ENCODE measurements around the gene RIMBP2.
A peak's percentile ranks its signal among the peaks of the same experiment; 100 is the strongest.
"Not testable (repeated sequence)": the region's sequence is repeated elsewhere in the genome, so short reads cannot be mapped to it uniquely, and the experiment has no call there.

Gene RIMBP2

GRCh38 chr12:130715998-130716968 lies at the start of gene RIMBP2:
Gene RIMBP2 (minus strand): TSS chr12:130716299. CDS start chr12:130479013, 237,286 bp downstream.
- Mint-ChIP-seq H3K4me3 (no peak within 1 kb of the TSS), H3K27me3 (peaks cover 16% of the 10 kb centered on the region), H3K36me3 (peaks cover 3% of the 10 kb centered on the region), H3K4me1 (peaks cover 8% of the 10 kb centered on the region), H3K27ac (no peak within 1 kb of the TSS), H3K9me3 (peaks cover 5% of the 10 kb centered on the region)
- ATAC-seq (ENCODE audit: low read depth) (no peak), DNase-seq (ENCODE audit: low spot score in 2 of 2) (no peak)

GRCh38 chr12:130765186-130765659 lies 49.1 kb upstream of the RIMBP2 start:
- no peak overlapping the region for H3K27ac Mint-ChIP-seq
- no peaks in the 10 kb centered on the region for H3K9me3 Mint-ChIP-seq
- no peak for DNase-seq (ENCODE audit: low spot score in 2 of 2)
- H3K4me1 Mint-ChIP-seq = peaks cover 2% of the 10 kb centered on the region
- no peaks in the 10 kb centered on the region for H3K36me3 Mint-ChIP-seq
- ATAC-seq (ENCODE audit: low read depth) = no peak
- H3K4me3 Mint-ChIP-seq = no peak overlapping the region
- peaks cover 8% of the 10 kb centered on the region for H3K27me3 Mint-ChIP-seq

GRCh38 chr12:130764475-130765185 lies 48.5 kb upstream of the RIMBP2 start:
- Mint-ChIP-seq H3K27me3 (peaks cover 10% of the 10 kb centered on the region), H3K9me3 (no peaks in the 10 kb centered on the region), H3K4me3 (no peak overlapping the region), H3K36me3 (no peaks in the 10 kb centered on the region), H3K4me1 (peaks cover 2% of the 10 kb centered on the region), H3K27ac (no peak overlapping the region)
- DNase-seq (ENCODE audit: low spot score in 2 of 2) = no peak
- no peak for ATAC-seq (ENCODE audit: low read depth)

GRCh38 chr12:130764073-130764472 lies 48.0 kb upstream of the RIMBP2 start:
- peaks cover 2% of the 10 kb centered on the region for H3K4me1 Mint-ChIP-seq
- no peak overlapping the region for H3K27ac Mint-ChIP-seq
- H3K9me3 Mint-ChIP-seq = no peaks in the 10 kb centered on the region
- ATAC-seq (ENCODE audit: low read depth) (no peak), DNase-seq (ENCODE audit: low spot score in 2 of 2) (no peak)
- H3K27me3 Mint-ChIP-seq = peaks cover 10% of the 10 kb centered on the region
- no peak overlapping the region for H3K4me3 Mint-ChIP-seq
- H3K36me3 Mint-ChIP-seq = no peaks in the 10 kb centered on the region

GRCh38 chr12:130762319-130762675 lies 46.2 kb upstream of the RIMBP2 start:
- H3K4me3 Mint-ChIP-seq = no peak overlapping the region
- H3K27me3 Mint-ChIP-seq = peaks cover 5% of the 10 kb centered on the region
- no peaks in the 10 kb centered on the region for H3K36me3 Mint-ChIP-seq
- peaks cover 2% of the 10 kb centered on the region for H3K4me1 Mint-ChIP-seq
- no peak for DNase-seq (ENCODE audit: low spot score in 2 of 2)
- H3K27ac Mint-ChIP-seq = peak overlapping the region; percentile 31
- H3K9me3 Mint-ChIP-seq = no peaks in the 10 kb centered on the region
- no peak for ATAC-seq (ENCODE audit: low read depth)

- no peak overlapping the region for H3K4me3 Mint-ChIP-seq
- peaks cover 2% of the 10 kb centered on the region for H3K4me1 Mint-ChIP-seq
- H3K36me3 Mint-ChIP-seq = no peaks in the 10 kb centered on the region
- H3K9me3 Mint-ChIP-seq = no peaks in the 10 kb centered on the region
- H3K27me3 Mint-ChIP-seq = peaks cover 5% of the 10 kb centered on the region
- DNase-seq (ENCODE audit: low spot score in 2 of 2) = no peak
- H3K27ac Mint-ChIP-seq = peak overlapping the region; percentile 31
- peak; percentile 46 for ATAC-seq (ENCODE audit: low read depth)
Measured at GRCh38 chr12:130761537-130762318, 45.6 kb upstream of the RIMBP2 start.

- ATAC-seq (ENCODE audit: low read depth) (no peak), DNase-seq (ENCODE audit: low spot score in 2 of 2) (no peak)
- peaks cover 7% of the 10 kb centered on the region for H3K9me3 Mint-ChIP-seq
- peak overlapping the region; percentile 64 for H3K27ac Mint-ChIP-seq
- peaks cover 4% of the 10 kb centered on the region for H3K36me3 Mint-ChIP-seq
- peak overlapping the region; percentile 3 for H3K4me3 Mint-ChIP-seq
- peaks cover 13% of the 10 kb centered on the region for H3K4me1 Mint-ChIP-seq
- H3K27me3 Mint-ChIP-seq = peaks cover 2% of the 10 kb centered on the region
Measured at GRCh38 chr12:130754234-130754901, 38.3 kb upstream of the RIMBP2 start.

GRCh38 chr12:130752692-130753230 lies 36.7 kb upstream of the RIMBP2 start:
- peaks cover 4% of the 10 kb centered on the region for H3K36me3 Mint-ChIP-seq
- no peak overlapping the region for H3K4me3 Mint-ChIP-seq
- H3K27ac Mint-ChIP-seq = no peak overlapping the region
- H3K9me3 Mint-ChIP-seq = peaks cover 7% of the 10 kb centered on the region
- peaks cover 16% of the 10 kb centered on the region for H3K4me1 Mint-ChIP-seq
- peaks cover 3% of the 10 kb centered on the region for H3K27me3 Mint-ChIP-seq
- DNase-seq (ENCODE audit: low spot score in 2 of 2) (no peak), ATAC-seq (ENCODE audit: low read depth) (no peak)

GRCh38 chr12:130752037-130752436 lies 35.9 kb upstream of the RIMBP2 start:
- DNase-seq (ENCODE audit: low spot score in 2 of 2); H3K9me3 Mint-ChIP-seq; ATAC-seq (ENCODE audit: low read depth): not testable (repeated sequence)

GRCh38 chr12:130748786-130749185 lies 32.7 kb upstream of the RIMBP2 start:
- no peak for DNase-seq (ENCODE audit: low spot score in 2 of 2)
- no peak for ATAC-seq (ENCODE audit: low read depth)
- no peak overlapping the region for H3K27ac Mint-ChIP-seq
- H3K36me3 Mint-ChIP-seq = no peaks in the 10 kb centered on the region
- H3K9me3 Mint-ChIP-seq = peaks cover 1% of the 10 kb centered on the region
- H3K4me1 Mint-ChIP-seq = peaks cover 10% of the 10 kb centered on the region
- H3K27me3 Mint-ChIP-seq = peaks cover 5% of the 10 kb centered on the region
- H3K4me3 Mint-ChIP-seq = no peak overlapping the region

More at GRCh38 chr12:130752037-130752436, 35.9 kb upstream of the RIMBP2 start:
- not testable (repeated sequence) for H3K27me3 Mint-ChIP-seq, H3K4me3 Mint-ChIP-seq, H3K36me3 Mint-ChIP-seq, H3K27ac Mint-ChIP-seq
- H3K4me1 Mint-ChIP-seq = peaks cover 16% of the 10 kb centered on the region

- Mint-ChIP-seq H3K27ac (no peak overlapping the region), H3K4me3 (no peak overlapping the region), H3K4me1 (peaks cover 10% of the 10 kb centered on the region), H3K9me3 (no peaks in the 10 kb centered on the region), H3K27me3 (peaks cover 5% of the 10 kb centered on the region), H3K36me3 (no peaks in the 10 kb centered on the region)
- peak; percentile 36 to 55 for DNase-seq (ENCODE audit: low spot score in 2 of 2)
- peak; percentile 67 for ATAC-seq (ENCODE audit: low read depth)
Measured at GRCh38 chr12:130747867-130748740, 32.0 kb upstream of the RIMBP2 start.

GRCh38 chr12:130746546-130746945 lies 30.4 kb upstream of the RIMBP2 start:
- DNase-seq (ENCODE audit: low spot score in 2 of 2) = no peak
- H3K27me3 Mint-ChIP-seq = peaks cover 5% of the 10 kb centered on the region
- no peaks in the 10 kb centered on the region for H3K36me3 Mint-ChIP-seq
- H3K4me3 Mint-ChIP-seq = no peak overlapping the region
- H3K4me1 Mint-ChIP-seq = peaks cover 6% of the 10 kb centered on the region
- no peak for ATAC-seq (ENCODE audit: low read depth)
- H3K9me3 Mint-ChIP-seq = no peaks in the 10 kb centered on the region
- H3K27ac Mint-ChIP-seq = no peak overlapping the region
